Dedifferentiated amniotic fluid mesenchymal stem cell (primary cell): ENCODE measurements around the gene HRAS.

Source experiments
- DNase-seq: peaks from one replicate; pipeline ENCODE4 v3.0.0-alpha.2; 2016; ENCODE audit errors: extremely low spot score

Gene HRAS

DNA sequence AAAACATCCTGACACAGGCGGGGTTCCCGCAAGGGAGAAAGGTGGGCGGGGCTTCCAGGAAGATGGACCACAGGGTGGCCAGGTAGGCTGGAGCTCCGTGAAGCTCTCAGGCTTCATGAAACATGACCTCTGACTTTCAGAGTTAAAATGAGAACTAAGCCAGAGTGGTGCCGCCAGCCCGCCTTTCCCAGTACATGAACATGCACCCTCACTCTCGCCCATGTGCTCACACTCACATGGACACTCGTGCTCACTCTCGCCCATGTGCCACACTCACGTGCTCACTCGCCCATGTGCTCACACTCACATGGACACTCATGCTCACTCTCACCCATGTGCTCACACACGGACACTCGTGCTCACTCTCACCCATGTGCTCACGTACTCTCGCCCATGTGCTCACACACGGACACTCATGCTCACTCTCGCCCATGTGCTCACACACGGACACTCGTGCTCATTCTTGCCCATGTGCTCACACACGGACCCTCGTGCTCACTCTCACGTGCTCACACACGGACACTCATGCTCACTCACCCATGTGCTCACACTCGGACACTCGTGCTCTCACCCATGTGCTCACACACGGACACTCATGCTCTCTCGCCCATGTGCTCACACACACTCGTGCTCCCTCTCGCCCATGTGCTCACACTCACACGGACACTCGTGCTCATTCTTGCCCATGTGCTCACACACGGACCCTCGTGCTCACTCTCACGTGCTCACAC is 38.4 kb downstream of the HRAS start:
- no peak for DNase-seq

GRCh38 chr11:495537-495931 is 39.8 kb downstream of the HRAS start:
- DNase-seq, result no peak

DNA sequence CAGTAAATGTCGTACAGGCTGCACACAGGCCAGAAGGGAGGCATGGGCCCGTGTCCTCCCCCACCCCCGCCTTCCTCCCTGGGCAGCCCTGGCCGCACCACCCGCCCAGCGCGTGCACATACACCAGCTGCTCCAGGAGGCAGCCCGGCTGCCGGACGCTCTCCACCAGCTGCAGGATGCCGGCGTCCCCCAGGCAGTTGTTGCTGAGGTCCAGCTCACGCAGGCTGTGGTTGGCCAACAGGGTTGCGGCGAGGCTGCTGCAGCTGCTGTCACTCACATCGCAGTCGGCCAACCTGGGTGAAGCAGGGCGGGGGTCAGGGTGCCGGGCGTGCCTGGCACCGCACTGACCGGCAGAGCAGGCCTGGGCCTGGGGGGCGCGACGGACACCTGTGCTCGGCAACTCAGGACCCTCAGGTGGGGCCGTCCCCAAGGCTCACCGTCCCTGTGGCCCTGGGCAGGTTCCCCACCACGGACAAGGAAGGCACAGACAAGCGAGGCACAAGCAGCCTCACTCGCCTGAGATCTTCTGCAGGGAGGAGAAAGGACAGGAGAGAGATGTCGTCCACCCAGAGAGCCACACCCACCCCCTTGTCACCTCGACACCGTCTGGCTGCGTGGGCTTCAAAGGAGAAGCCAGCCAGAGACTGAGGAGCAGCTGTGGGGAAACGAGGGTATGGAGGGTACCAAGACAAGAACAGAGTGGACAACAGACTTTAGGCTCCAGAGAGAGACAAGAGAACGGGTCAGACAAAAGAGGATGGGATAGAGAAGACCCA is 40.4 kb downstream of the HRAS start:
- no peak for DNase-seq

GRCh38 chr11:492427-493226 is 42.7 kb downstream of the HRAS start:
- no peak for DNase-seq

GRCh38 chr11:491358-491757 is 44.0 kb downstream of the HRAS start:
- no peak for DNase-seq

- DNase-seq, result no peak
Measured at GRCh38 chr11:490930-491260, 44.5 kb downstream of the HRAS start.

- no peak for DNase-seq
Measured at GRCh38 chr11:490186-490929, 45.0 kb downstream of the HRAS start.

- DNase-seq, result no peak
Measured at GRCh38 chr11:489610-490185, 45.7 kb downstream of the HRAS start.

DNA sequence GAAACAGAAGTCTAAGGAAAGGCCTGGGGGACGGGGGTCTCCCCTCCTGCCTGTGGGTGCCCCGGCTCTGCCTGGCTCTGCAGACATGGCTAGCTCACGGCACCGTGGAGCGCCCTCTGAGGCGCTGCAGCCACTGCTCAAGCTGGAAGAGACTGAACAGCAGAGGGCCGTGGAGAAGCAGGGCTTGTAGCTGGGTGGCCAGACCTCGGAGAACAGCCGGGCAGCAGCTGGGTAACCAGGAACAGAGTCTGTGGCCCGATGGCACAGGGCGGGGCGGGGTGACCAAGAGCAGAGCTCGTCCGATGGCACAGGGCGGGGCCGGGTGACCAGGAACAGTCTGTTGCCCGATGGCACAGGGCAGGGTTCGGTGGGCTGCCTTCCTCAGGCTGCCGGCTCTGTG is 46.4 kb downstream of the HRAS start:
- DNase-seq, result no peak

DNA sequence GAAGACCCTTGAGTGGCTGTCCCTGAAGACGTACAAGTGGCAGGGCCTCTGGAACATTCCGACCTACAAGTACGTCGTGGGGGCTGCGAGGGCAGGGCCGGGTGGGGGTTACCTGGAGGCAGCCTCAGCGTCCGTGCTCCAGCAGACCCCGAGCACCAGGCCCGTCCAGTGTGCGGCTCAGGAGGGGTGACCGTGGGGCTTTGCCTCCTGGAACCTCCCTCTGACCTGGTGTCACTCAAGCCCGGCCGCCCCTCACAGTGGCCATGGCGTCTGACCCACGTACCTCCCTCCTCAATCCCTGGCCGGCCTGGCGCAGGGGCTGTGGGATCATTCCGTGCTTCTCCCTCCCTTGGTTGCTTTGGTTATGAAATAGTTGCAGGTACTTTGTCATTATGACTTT is 46.8 kb downstream of the HRAS start:
- no peak for DNase-seq

DNA sequence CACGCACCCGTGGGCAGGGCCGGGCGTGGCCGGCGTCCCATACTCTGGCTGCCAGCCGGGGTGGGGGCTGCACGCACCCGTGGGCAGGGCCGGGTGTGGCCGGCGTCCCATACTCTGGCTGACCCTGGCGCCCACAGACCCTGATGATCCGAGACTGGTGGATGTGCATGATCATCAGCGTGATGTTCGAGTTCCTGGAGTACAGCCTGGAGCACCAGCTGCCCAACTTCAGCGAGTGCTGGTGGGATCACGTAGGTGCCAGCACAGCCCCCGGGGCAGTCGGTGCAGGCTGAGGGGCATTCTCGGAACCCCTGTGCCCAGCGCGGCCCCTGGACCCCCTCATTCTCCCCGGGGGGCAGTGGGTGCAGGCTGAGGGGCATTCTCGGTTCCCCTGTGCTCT is 47.3 kb downstream of the HRAS start:
- DNase-seq, result no peak

DNA sequence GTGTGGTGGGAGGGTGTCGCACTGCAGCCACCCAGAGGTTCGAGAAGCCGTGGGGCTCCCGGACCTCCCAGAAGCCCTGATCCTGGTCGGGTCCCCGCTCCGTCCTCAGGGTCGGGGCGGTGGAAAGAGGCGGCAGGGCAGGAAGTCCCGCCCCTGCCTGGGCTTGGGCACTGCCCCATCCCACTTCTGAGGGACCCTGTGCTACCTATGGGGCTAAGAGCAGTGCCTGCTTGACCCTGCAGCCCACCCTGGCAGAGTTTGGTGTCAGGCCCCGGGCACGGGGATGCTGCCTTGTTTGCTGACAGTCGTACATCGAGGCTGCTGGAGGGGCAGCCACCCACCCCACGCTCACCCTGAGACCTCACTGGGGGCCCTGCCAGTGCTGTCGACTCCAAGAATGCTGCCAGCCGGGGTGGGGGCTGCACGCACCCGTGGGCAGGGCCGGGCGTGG is 47.8 kb downstream of the HRAS start:
- DNase-seq, result no peak

GRCh38 chr11:486189-486588 is 49.2 kb downstream of the HRAS start:
- DNase-seq, result no peak

GRCh38 chr11:484616-485015 is 50.8 kb downstream of the HRAS start:
- no peak for DNase-seq
